RPMI8226 (cell line): Measurements from ENCODE around the gene TEX29.
A peak's percentile ranks its signal among the peaks of the same experiment; 100 is the strongest.

Experiments used
- DNase-seq: peaks from one replicate; pipeline ENCODE4 v3.0.0-alpha.2; 2015

The TEX29 gene

GRCh38 chr13:111344471-111345191 is 24.2 kb downstream of the TEX29 start:
- DNase-seq, result peak; percentile 10

GRCh38 chr13:111345682-111346081 is 25.2 kb downstream of the TEX29 start:
- DNase-seq, result no peak

GRCh38 chr13:111346101-111346680 is 25.7 kb downstream of the TEX29 start:
- DNase-seq, result no peak

- DNase-seq, result no peak
These were observed 27.0 kb downstream of the TEX29 start for GRCh38 chr13:111347438-111347837.

GRCh38 chr13:111353508-111353907 is 33.1 kb downstream of the TEX29 start:
- DNase-seq, result no peak

GRCh38 chr13:111354789-111355188 is 34.3 kb downstream of the TEX29 start:
- no peak for DNase-seq

- DNase-seq, result no peak
These were observed 36.4 kb downstream of the TEX29 start for GRCh38 chr13:111356795-111357194.

GRCh38 chr13:111359237-111359915 is 38.9 kb downstream of the TEX29 start:
- DNase-seq, result no peak

GRCh38 chr13:111359930-111360329 is 39.5 kb downstream of the TEX29 start:
- DNase-seq, result no peak

- no peak for DNase-seq
These were observed 40.0 kb downstream of the TEX29 start for GRCh38 chr13:111360452-111360851.

- no peak for DNase-seq
These were observed 40.8 kb downstream of the TEX29 start for GRCh38 chr13:111361046-111361872.

- no peak for DNase-seq
These were observed 41.6 kb downstream of the TEX29 start for GRCh38 chr13:111361873-111362648.

- no peak for DNase-seq
These were observed 42.7 kb downstream of the TEX29 start for GRCh38 chr13:111363121-111363520.

GRCh38 chr13:111363591-111363990 is 43.1 kb downstream of the TEX29 start:
- DNase-seq, result no peak

- DNase-seq, result no peak
These were observed 44.9 kb downstream of the TEX29 start for GRCh38 chr13:111365149-111366005.

GRCh38 chr13:111367340-111367739 is 46.9 kb downstream of the TEX29 start:
- DNase-seq, result no peak

- DNase-seq, result no peak
These were observed 47.6 kb downstream of the TEX29 start for GRCh38 chr13:111368091-111368490.

- no peak for DNase-seq
These were observed 49.7 kb downstream of the TEX29 start for GRCh38 chr13:111370147-111370546.

- no peak for DNase-seq
These were observed 50.4 kb downstream of the TEX29 start for GRCh38 chr13:111370570-111371535.

- no peak for DNase-seq
These were observed 51.3 kb downstream of the TEX29 start for GRCh38 chr13:111371720-111372119.
